B cell (primary cell): ENCODE data around the gene APPBP2. TPM values are rescaled to one million over a fixed set of nuclear protein-coding genes. Genes with fewer than 3 reads are reported as not detected.

Experiments
- ATAC-seq: fragments of 200-7000 bp; cut with Tn5 transposase; one replicate; pipeline ENCODE4 v1.10.0; 2021; ENCODE audit warnings: low read depth, mild to moderate bottlenecking, moderate number of reproducible peaks, moderate library complexity
- CTCF ChIA-PET: fragments of 350-600 bp; sonication (Branson Sonifier 250); formaldehyde crosslinking; loops from one replicate; lab custom pipeline; 2021; ENCODE audit warnings: antibody characterized with exemption, inconsistent platforms; lab: Charles Lee
- POLR2A ChIA-PET: fragments of 350-600 bp; sonication (Branson Sonifier 250); formaldehyde crosslinking; loops from one replicate; lab custom pipeline; 2021; ENCODE audit warnings: antibody characterized with exemption; lab: Charles Lee
- DNase-seq: peaks from one replicate; pipeline ENCODE4 v3.0.0; 2013
- H2AFZ ChIP-seq: 2 replicates; pipeline ENCODE4 v1.6.1; 2012; ENCODE audit warnings: mild to moderate bottlenecking, low read depth, low read length; ENCODE audit not compliant: insufficient read depth, poor library complexity, severe bottlenecking
- H3K27ac ChIP-seq, 2 donors: 1 replicate in 1 of 2; 2 replicates in 1 of 2; pipeline ENCODE4 v1.5.1; 2012 to 2013; ENCODE audit warnings: low read length in 2 of 2, mild to moderate bottlenecking in 2 of 2, moderate library complexity in 1 of 2
- H3K27me3 ChIP-seq, 4 experiments: fragments of 200-600 bp in 1 of 4; sonication (generic) in 1 of 4; replicated peaks in 1 of 4; 1 replicate in 2 of 4; 2 replicates in 2 of 4; pipeline versions ENCODE4 v1.6.1 to v1.7.0; 2013 to 2016; ENCODE audit warnings: low read length in 3 of 4, mild to moderate bottlenecking in 2 of 4, mixed read lengths in 1 of 4, moderate library complexity in 1 of 4; ENCODE audit not compliant: insufficient read depth in 4 of 4, control insufficient read depth in 3 of 4; ENCODE audit errors: control extremely low read depth in 1 of 4
- H3K36me3 ChIP-seq, 2 experiments: replicated peaks in 1 of 2; 1 replicate in 1 of 2; 2 replicates in 1 of 2; pipeline versions ENCODE4 v1.6.1 to v1.7.1; 2013; ENCODE audit warnings: low read length in 1 of 2; ENCODE audit not compliant: insufficient read depth in 2 of 2, control insufficient read depth in 1 of 2; ENCODE audit errors: control extremely low read depth in 1 of 2, extremely low read depth in 1 of 2
- H3K4me1 ChIP-seq, 2 donors: fragments of 200-600 bp in 1 of 2; sonication (generic) in 1 of 2; 1 replicate in 1 of 2; 2 replicates in 1 of 2; pipeline versions ENCODE4 v1.5.1 to v1.6.1; 2013 to 2017; ENCODE audit warnings: low read length in 2 of 2; ENCODE audit not compliant: control insufficient read depth in 2 of 2, insufficient read depth in 2 of 2
- H3K4me2 ChIP-seq: replicated peaks from 2 replicates; pipeline ENCODE3; 2012; ENCODE audit warnings: mild to moderate bottlenecking, low read depth, low read length; ENCODE audit not compliant: poor library complexity, severe bottlenecking
- H3K4me3 ChIP-seq, 5 experiments: fragments of 200-600 bp in 1 of 5; sonication (generic) in 1 of 5; 1 replicate in 3 of 5; 2 replicates in 2 of 5; pipeline versions ENCODE4 v1.5.1 to v1.7.0; 2011 to 2016; ENCODE audit warnings: low read length in 4 of 5, mild to moderate bottlenecking in 4 of 5, low read depth in 2 of 5, control low read depth in 1 of 5, moderate library complexity in 1 of 5; ENCODE audit not compliant: insufficient read depth in 1 of 5; ENCODE audit errors: control extremely low read depth in 1 of 5, extremely low read depth in 1 of 5
- H3K79me2 ChIP-seq: fragments of 200-600 bp; sonication (generic); one replicate; pipeline ENCODE4 v1.6.0; 2016; ENCODE audit warnings: low read length; ENCODE audit not compliant: control insufficient read depth, insufficient read depth
- H3K9ac ChIP-seq: fragments of 200-600 bp; sonication (generic); 2 replicates; pipeline ENCODE4 v1.6.1; 2017; ENCODE audit warnings: mild to moderate bottlenecking, low read length, moderate library complexity
- H3K9me3 ChIP-seq, 3 donors: one replicate each; pipeline versions ENCODE4 v1.6.1 to v1.7.1; 2013; ENCODE audit warnings: low read length in 2 of 3; ENCODE audit not compliant: control insufficient read depth in 2 of 3, insufficient read depth in 1 of 3; ENCODE audit errors: control extremely low read depth in 1 of 3
- H4K20me1 ChIP-seq: 2 replicates; pipeline ENCODE4 v1.6.0; 2012; ENCODE audit warnings: mild to moderate bottlenecking, low read length; ENCODE audit not compliant: insufficient read depth, control insufficient read depth, poor library complexity, severe bottlenecking
- H3K27ac Mint-ChIP-seq: one replicate; pipeline ENCODE4 v1.8.0; 2021; ENCODE audit warnings: mixed read lengths
- H3K27me3 Mint-ChIP-seq: one replicate; pipeline ENCODE4 v1.8.0; 2021; ENCODE audit warnings: mixed read lengths
- H3K4me1 Mint-ChIP-seq: one replicate; pipeline ENCODE4 v1.8.0; 2021; ENCODE audit warnings: mixed read lengths
- H3K4me3 Mint-ChIP-seq: one replicate; pipeline ENCODE4 v1.8.0; 2021; ENCODE audit warnings: mixed read lengths
- H3K9me3 Mint-ChIP-seq: one replicate; pipeline ENCODE4 v1.8.0; 2022; ENCODE audit warnings: mixed read lengths; ENCODE audit not compliant: insufficient read depth
- EZH2 ChIP-seq: IDR thresholded peaks from 2 replicates; pipeline ENCODE4 v1.6.1; 2012; ENCODE audit warnings: borderline replicate concordance, low read depth, mild to moderate bottlenecking, moderate library complexity, low read length; ENCODE audit not compliant: insufficient read depth, poor library complexity, severe bottlenecking
- WGBS: methylation state at CpG from one replicate; pipeline ENCODE4 v1.1.5; 2013; ENCODE audit warnings: missing lambda C conversion rate; ENCODE audit not compliant: insufficient coverage; 5-methylcytosine and 5-hydroxymethylcytosine counted together
- intact Hi-C: fragments of 100-400 bp; cut with micrococcal nuclease; formaldehyde crosslinking; loops from one replicate; pipeline ENCODE4 v1.10.0; 2022
- polyA plus RNA-seq: library from polyadenylated mRNA; depleted of rRNA; stranded (reverse); fragments of >200 nt; gene quantifications from 2 replicates; pipeline ENCODE4 v1.2.3, GENCODE V29; 2012
- total RNA-seq, 2 donors: library from RNA; stranded (reverse); fragments of 120-200 nt in 1 of 2; gene quantifications; 1 replicate in 1 of 2; 2 replicates in 1 of 2; pipeline versions ENCODE4 v1.2.3 to v1.2.4, GENCODE V29; 2013 to 2022
- TF ChIP-seq, protein P1 (sequence below): fragments of 200-600 bp; IDR thresholded peaks from one replicate; pipeline ENCODE4 v1.8.0; 2022; ENCODE audit warnings: antibody characterized with exemption, mild to moderate bottlenecking

The APPBP2 gene
- total and polyA plus RNA-seq, 2 donors (not counting 1 experiment from before 2014, with no cell fraction given): 6.3 to 38.8 TPM

DNA sequence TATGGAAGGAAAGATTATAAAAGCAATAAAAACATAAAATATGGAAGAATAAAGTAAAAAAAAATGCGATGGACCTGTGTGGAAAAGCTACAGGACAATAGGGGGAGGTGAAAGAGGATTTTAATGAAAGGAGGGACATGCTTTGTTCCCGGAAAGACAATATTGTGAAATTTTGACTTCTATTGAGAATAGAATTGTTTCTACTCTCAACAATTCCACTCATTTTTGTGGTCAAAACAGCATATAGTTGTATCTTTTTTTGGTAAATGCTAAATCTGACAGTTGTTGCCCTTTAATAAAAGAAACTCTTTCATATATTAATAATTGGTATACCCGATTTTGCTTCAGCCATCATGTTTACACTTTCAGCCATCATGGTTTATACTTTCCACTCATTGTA lies 22.9 kb upstream of the APPBP2 start:
- Histone ChIP-seq H3K4me3 (no peak overlapping the region), H3K27ac (no peak overlapping the region), H3K9me3 (peaks cover 0 to 12% (median 0%) of the 10 kb centered on the region in 3 donors), H3K4me1 (no peaks in the 10 kb centered on the region), H3K27me3 (no peaks in the 10 kb centered on the region), H3K4me2 (no peak overlapping the region), H3K79me2 (no peaks in the 10 kb centered on the region), H2AFZ (no peak overlapping the region), H3K9ac (no peak overlapping the region), H4K20me1 (no peaks in the 10 kb centered on the region), H3K36me3 (no peaks in the 10 kb centered on the region)
- WGBS: no CpG with 5 or more reads among the region's 3 CpGs
- H3K27me3 Mint-ChIP-seq: no peaks in the 10 kb centered on the region
- no peak for DNase-seq
- no peak overlapping the region for H3K4me3 Mint-ChIP-seq
- CTCF ChIA-PET: no interaction called here
- ATAC-seq: no peak
- H3K9me3 Mint-ChIP-seq: no peaks in the 10 kb centered on the region
- no peak overlapping the region for H3K27ac Mint-ChIP-seq
- POLR2A ChIA-PET: no interaction called here
- no peak for TF ChIP-seq EZH2
- intact Hi-C loops: no loop called here
- H3K4me1 Mint-ChIP-seq: no peaks in the 10 kb centered on the region

DNA sequence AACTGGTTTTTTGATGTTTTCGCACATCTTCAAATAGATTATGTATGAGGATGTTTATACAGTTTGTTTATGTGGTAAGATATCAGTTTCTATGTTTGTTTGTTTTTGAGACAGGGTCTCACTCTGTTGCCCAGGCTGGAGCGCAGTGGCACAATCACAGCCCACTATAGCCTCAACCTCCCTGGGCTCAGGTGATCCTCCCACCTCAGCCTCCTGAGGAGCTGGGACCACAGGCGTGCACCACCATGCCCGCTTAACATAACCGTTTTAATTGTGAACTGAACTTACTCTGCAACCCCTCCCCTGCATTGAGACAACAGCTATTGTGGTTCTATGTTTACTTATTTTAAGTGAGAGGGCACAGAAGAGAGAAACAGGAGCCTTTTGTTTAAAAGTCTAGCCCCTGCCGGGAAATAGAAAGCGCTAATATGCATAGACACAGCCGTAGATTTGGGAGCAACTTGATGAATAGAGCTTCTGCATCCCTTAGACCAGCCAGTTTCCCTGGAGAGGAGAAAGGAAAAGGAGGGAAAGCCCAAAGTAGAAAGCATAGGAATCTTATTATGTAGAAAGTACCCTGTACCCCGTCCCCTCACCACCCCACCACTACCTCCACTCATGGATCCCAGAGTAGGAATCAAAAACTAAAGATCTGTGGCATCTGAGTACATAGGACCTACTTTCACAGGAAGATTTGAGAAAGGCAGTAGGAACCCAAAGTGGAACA lies 19.6 kb upstream of the APPBP2 start:
- CTCF ChIA-PET: interaction anchor here (1.6 kb wide), 1 partner anchor 25 kb away, joined by 3 read pairs; no protein-coding TSS in a partner anchor
- H3K27ac Mint-ChIP-seq: no peak overlapping the region

More for the DNA sequence above, 19.6 kb upstream of the APPBP2 start:
- 96% methylated on average over 5 of the region's 9 CpGs for WGBS
- Mint-ChIP-seq H3K4me3 (no peak overlapping the region), H3K9me3 (no peaks in the 10 kb centered on the region), H3K4me1 (no peaks in the 10 kb centered on the region), H3K27me3 (no peaks in the 10 kb centered on the region)
- H3K36me3 ChIP-seq: no peaks in the 10 kb centered on the region
- no peak overlapping the region for H3K4me3 ChIP-seq
- DNase-seq (no peak), ATAC-seq (no peak)
- no peaks in the 10 kb centered on the region for H3K27me3 ChIP-seq
- intact Hi-C loops: no loop called here
- H3K79me2 ChIP-seq: no peaks in the 10 kb centered on the region
- no peaks in the 10 kb centered on the region for H3K9me3 ChIP-seq
- H4K20me1 ChIP-seq: no peaks in the 10 kb centered on the region
- H3K4me1 ChIP-seq: no peaks in the 10 kb centered on the region
- H3K4me2 ChIP-seq: no peak overlapping the region
- no peak overlapping the region for H2AFZ ChIP-seq
- TF ChIP-seq, protein P1, sequence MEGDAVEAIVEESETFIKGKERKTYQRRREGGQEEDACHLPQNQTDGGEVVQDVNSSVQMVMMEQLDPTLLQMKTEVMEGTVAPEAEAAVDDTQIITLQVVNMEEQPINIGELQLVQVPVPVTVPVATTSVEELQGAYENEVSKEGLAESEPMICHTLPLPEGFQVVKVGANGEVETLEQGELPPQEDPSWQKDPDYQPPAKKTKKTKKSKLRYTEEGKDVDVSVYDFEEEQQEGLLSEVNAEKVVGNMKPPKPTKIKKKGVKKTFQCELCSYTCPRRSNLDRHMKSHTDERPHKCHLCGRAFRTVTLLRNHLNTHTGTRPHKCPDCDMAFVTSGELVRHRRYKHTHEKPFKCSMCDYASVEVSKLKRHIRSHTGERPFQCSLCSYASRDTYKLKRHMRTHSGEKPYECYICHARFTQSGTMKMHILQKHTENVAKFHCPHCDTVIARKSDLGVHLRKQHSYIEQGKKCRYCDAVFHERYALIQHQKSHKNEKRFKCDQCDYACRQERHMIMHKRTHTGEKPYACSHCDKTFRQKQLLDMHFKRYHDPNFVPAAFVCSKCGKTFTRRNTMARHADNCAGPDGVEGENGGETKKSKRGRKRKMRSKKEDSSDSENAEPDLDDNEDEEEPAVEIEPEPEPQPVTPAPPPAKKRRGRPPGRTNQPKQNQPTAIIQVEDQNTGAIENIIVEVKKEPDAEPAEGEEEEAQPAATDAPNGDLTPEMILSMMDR: no peak
- TF ChIP-seq EZH2: no peak
- POLR2A ChIA-PET: no interaction called here
- no peak overlapping the region for H3K27ac ChIP-seq
- H3K9ac ChIP-seq: no peak overlapping the region
